Endothelial cell of umbilical vein (primary cell): ENCODE measurements around the gene PRAMEF12.

ENCODE experiments used
- EZH2 ChIP-seq: IDR thresholded peaks from 2 replicates; pipeline ENCODE4 v1.6.1; 2012; ENCODE audit warnings: borderline replicate concordance, low read depth, mild to moderate bottlenecking, moderate library complexity, low read length, inconsistent platforms; ENCODE audit not compliant: severe bottlenecking
- POLR2A ChIP-seq: IDR thresholded peaks from 2 replicates; pipeline ENCODE4 v1.6.1; 2012; ENCODE audit warnings: low read depth, mild to moderate bottlenecking, control low read depth, low read length
- POLR2AphosphoS5 ChIP-seq: IDR thresholded peaks from 2 replicates; pipeline ENCODE4 v1.6.1; 2012; ENCODE audit warnings: low read depth, mild to moderate bottlenecking, control low read depth, low read length, moderate library complexity; ENCODE audit not compliant: insufficient read depth
- TF ChIP-seq, protein P1 (sequence below), 2 donors: IDR thresholded peaks; 1 replicate in 1 of 2; 2 replicates in 1 of 2; pipeline ENCODE4 v1.5.1; 2011; ENCODE audit warnings: low read length in 2 of 2, mild to moderate bottlenecking in 2 of 2, moderate library complexity in 2 of 2, control low read depth in 1 of 2, inconsistent platforms in 1 of 2, low read depth in 1 of 2; ENCODE audit not compliant: insufficient read depth in 1 of 2; ENCODE audit errors: extremely low read depth in 1 of 2

DNA sequence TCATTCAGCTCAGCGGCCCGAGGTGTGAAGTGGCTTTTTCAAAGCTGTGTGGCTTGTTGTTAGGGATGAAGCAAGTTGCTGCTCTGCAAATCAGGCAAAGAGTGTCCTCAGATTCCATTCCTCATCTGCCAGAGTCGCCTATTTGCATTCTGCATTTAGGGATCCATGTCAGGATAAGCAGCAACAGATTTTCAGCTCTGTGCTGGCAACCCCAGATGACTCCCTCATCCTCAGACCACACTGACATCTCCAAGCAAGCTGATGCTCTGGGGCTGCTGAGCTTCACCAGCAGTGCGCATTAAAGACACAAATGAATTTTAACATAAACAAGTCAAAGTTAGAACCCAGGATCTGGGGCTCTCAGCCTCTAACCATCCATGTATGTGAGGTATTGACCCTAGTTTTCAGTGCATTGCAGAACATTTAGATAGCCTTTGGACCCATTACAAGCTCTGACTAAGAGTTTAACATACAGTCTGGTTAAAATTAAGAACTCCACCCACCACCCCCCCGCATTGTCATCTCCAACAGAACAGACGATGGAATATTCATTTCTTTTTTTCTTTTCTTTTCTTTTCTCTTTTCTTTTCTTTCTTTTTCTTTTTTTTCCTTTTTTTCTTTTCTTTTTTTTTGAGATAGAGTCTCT lies 16.6 kb upstream of the PRAMEF12 start:
- TF ChIP-seq, protein P1, sequence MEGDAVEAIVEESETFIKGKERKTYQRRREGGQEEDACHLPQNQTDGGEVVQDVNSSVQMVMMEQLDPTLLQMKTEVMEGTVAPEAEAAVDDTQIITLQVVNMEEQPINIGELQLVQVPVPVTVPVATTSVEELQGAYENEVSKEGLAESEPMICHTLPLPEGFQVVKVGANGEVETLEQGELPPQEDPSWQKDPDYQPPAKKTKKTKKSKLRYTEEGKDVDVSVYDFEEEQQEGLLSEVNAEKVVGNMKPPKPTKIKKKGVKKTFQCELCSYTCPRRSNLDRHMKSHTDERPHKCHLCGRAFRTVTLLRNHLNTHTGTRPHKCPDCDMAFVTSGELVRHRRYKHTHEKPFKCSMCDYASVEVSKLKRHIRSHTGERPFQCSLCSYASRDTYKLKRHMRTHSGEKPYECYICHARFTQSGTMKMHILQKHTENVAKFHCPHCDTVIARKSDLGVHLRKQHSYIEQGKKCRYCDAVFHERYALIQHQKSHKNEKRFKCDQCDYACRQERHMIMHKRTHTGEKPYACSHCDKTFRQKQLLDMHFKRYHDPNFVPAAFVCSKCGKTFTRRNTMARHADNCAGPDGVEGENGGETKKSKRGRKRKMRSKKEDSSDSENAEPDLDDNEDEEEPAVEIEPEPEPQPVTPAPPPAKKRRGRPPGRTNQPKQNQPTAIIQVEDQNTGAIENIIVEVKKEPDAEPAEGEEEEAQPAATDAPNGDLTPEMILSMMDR (IDR thresholded peaks at IDR 0.05; ENCODE audit: extremely low read depth in 1 of 2, insufficient read depth in 1 of 2, low read depth in 1 of 2, low read length in 2 of 2), result no peak
- TF ChIP-seq EZH2 (no peak), POLR2A (no peak), POLR2AphosphoS5 (no peak)
